SK-N-SH treated with all-trans-retinoic acid at 6 μM for 48 hours (cell line): ENCODE measurements around the gene RBM17.
"Not testable (repeated sequence)": the region's sequence is repeated elsewhere in the genome, so short reads cannot be mapped to it uniquely, and the experiment has no call there.

Experiments
- ATAC-seq: fragments of 200-7000 bp; cut with Tn5 transposase; 3 replicates; pipeline ENCODE4 v1.9.1; 2020; ENCODE audit warnings: mild to moderate bottlenecking, moderate library complexity
- ARNTL ChIP-seq: fragments of 450-650 bp; formaldehyde crosslinking; IDR thresholded peaks from 2 replicates; pipeline ENCODE4 v1.5.0; 2020; ENCODE audit warnings: low read depth, mild to moderate bottlenecking, moderate library complexity, borderline replicate concordance
- BACH2 ChIP-seq: fragments of 250-450 bp; sonication (Bioruptor Pico); IDR thresholded peaks from 2 replicates; pipeline ENCODE4 v1.9.0; 2021; ENCODE audit warnings: mild to moderate bottlenecking, borderline replicate concordance
- CREB5 ChIP-seq: fragments of 250-450 bp; sonication (Bioruptor Pico); IDR thresholded peaks from 2 replicates; pipeline ENCODE4 v1.5.1; 2020; ENCODE audit warnings: low read depth, mild to moderate bottlenecking, moderate library complexity
- CSDC2 ChIP-seq: fragments of 250-450 bp; sonication (Bioruptor Pico); IDR thresholded peaks from 2 replicates; pipeline ENCODE4 v1.5.0; 2020; ENCODE audit warnings: mild to moderate bottlenecking, moderate library complexity
- GLIS3 ChIP-seq: fragments of 250-450 bp; sonication (Bioruptor Pico); IDR thresholded peaks from 2 replicates; pipeline ENCODE4 v1.5.0; 2020; ENCODE audit warnings: mild to moderate bottlenecking, moderate library complexity
- ISL1 ChIP-seq: fragments of 250-450 bp; sonication (Bioruptor Pico); IDR thresholded peaks from 2 replicates; pipeline ENCODE4 v2.1.2; 2022; ENCODE audit warnings: mild to moderate bottlenecking, moderate library complexity
- OSR1 ChIP-seq: fragments of 250-450 bp; sonication (Bioruptor Pico); IDR thresholded peaks from 2 replicates; pipeline ENCODE4 v1.8.0; 2022; ENCODE audit warnings: moderate library complexity, mild to moderate bottlenecking, inconsistent platforms
- POU6F1 ChIP-seq: fragments of 250-450 bp; sonication (Bioruptor Pico); IDR thresholded peaks from 2 replicates; pipeline ENCODE4 v1.8.0; 2021; ENCODE audit warnings: low read depth, mild to moderate bottlenecking, moderate library complexity, borderline replicate concordance
- RARB ChIP-seq: fragments of 250-450 bp; sonication (Bioruptor Pico); IDR thresholded peaks from 2 replicates; pipeline ENCODE4 v1.8.0; 2021; ENCODE audit warnings: mild to moderate bottlenecking, moderate library complexity
- SNAI2 ChIP-seq: fragments of 250-450 bp; sonication (Bioruptor Pico); IDR thresholded peaks from 2 replicates; pipeline ENCODE4 v1.5.0; 2020; ENCODE audit warnings: mild to moderate bottlenecking, moderate library complexity
- TCF4 ChIP-seq: fragments of 250-450 bp; sonication (Bioruptor Pico); IDR thresholded peaks from 2 replicates; pipeline ENCODE4 v1.8.0; 2021; ENCODE audit warnings: mild to moderate bottlenecking, moderate library complexity, borderline replicate concordance
- TOX ChIP-seq: fragments of 250-450 bp; sonication (Bioruptor Pico); IDR thresholded peaks from 2 replicates; pipeline ENCODE4 v1.8.0; 2021; ENCODE audit warnings: mild to moderate bottlenecking, moderate library complexity, borderline replicate concordance
- TSHZ2 ChIP-seq: fragments of 250-450 bp; sonication (Bioruptor Pico); IDR thresholded peaks from 2 replicates; pipeline ENCODE4 v1.5.0; 2020; ENCODE audit warnings: mild to moderate bottlenecking, moderate library complexity
- ZC3H10 ChIP-seq: fragments of 250-450 bp; sonication (Bioruptor Pico); IDR thresholded peaks from 2 replicates; pipeline ENCODE4 v1.5.1; 2021; ENCODE audit warnings: mild to moderate bottlenecking, moderate library complexity
- ZFP3 ChIP-seq: fragments of 250-450 bp; sonication (Bioruptor Pico); IDR thresholded peaks from 2 replicates; pipeline ENCODE4 v1.5.0; 2020; ENCODE audit warnings: mild to moderate bottlenecking, moderate library complexity
- ZFP30 ChIP-seq: fragments of 450-650 bp; formaldehyde crosslinking; IDR thresholded peaks from 2 replicates; pipeline ENCODE4 v1.5.0; 2022; ENCODE audit warnings: mild to moderate bottlenecking, moderate library complexity
- ZNF565 ChIP-seq: fragments of 450-650 bp; formaldehyde crosslinking; conservative IDR thresholded peaks from 2 replicates; pipeline ENCODE4 v1.5.0; 2020; ENCODE audit warnings: low read depth, mild to moderate bottlenecking, moderate library complexity
- ZNF70 ChIP-seq: fragments of 450-650 bp; formaldehyde crosslinking; IDR thresholded peaks from 2 replicates; pipeline ENCODE4 v1.5.0; 2020; ENCODE audit warnings: mild to moderate bottlenecking, moderate library complexity
- ZNF8 ChIP-seq: fragments of 450-650 bp; formaldehyde crosslinking; IDR thresholded peaks from 2 replicates; pipeline ENCODE4 v1.5.0; 2020; ENCODE audit warnings: mild to moderate bottlenecking, moderate library complexity
- TF ChIP-seq, protein P1 (sequence below): fragments of 250-450 bp; sonication (Bioruptor Pico); IDR thresholded peaks from 2 replicates; pipeline ENCODE4 v1.5.1; 2021; ENCODE audit warnings: mild to moderate bottlenecking, moderate library complexity
- TF ChIP-seq, protein P2 (sequence below): fragments of 250-450 bp; sonication (Bioruptor Pico); IDR thresholded peaks from 2 replicates; pipeline ENCODE4 v1.8.0; 2020; ENCODE audit warnings: mild to moderate bottlenecking, moderate library complexity, borderline replicate concordance

The RBM17 gene

DNA sequence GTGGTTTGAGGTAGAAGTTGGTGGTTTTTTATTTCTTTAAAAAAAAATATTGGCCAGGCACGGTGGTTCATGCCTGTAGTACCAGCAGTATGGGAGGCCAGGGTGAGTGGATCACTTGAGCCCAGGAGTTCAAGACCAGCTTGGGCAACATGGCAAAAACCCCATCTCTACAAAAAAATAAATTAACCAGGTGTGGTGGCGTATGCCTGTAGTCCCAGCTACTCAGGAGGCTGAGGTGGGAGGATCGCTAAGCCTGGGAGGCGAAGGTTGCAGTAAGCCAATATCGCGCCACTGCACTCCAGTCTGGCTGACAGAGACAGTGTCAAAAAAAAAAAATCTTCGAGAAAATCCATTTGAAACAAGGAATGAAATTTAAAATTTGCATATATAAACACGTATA is 27.8 kb upstream of the RBM17 start (continued):
- TF ChIP-seq CREB5 (CRISPR knock-in tag) = no peak

GRCh38 chr10:6062101-6062771 is 26.6 kb upstream of the RBM17 start, which contains the start of gene IL2RA:
IL2RA (minus strand) TSS chr10:6062367; CDS start chr10:6062151, 216 bp downstream.
- no peak for TF ChIP-seq ZFP3
- TF ChIP-seq ISL1 = no peak

GRCh38 chr10:6064119-6064518 is 24.7 kb upstream of the RBM17 start:
- TF ChIP-seq SNAI2 (no peak), ZFP3 (no peak), CSDC2 (CRISPR knock-in tag) (no peak), ZNF565 (CRISPR knock-in tag) (no peak), BACH2 (no peak), GLIS3 (no peak), CREB5 (CRISPR knock-in tag) (no peak), ARNTL (CRISPR knock-in tag) (no peak), OSR1 (CRISPR knock-in tag) (no peak), ZNF70 (no peak), ZNF8 (CRISPR knock-in tag) (no peak), TSHZ2 (CRISPR knock-in tag) (no peak), ZFP30 (CRISPR knock-in tag) (no peak), RARB (CRISPR knock-in tag) (no peak), ZC3H10 (CRISPR knock-in tag) (no peak), TOX (no peak), TCF4 (CRISPR knock-in tag) (no peak), POU6F1 (CRISPR knock-in tag) (no peak)
- TF ChIP-seq, protein P1, sequence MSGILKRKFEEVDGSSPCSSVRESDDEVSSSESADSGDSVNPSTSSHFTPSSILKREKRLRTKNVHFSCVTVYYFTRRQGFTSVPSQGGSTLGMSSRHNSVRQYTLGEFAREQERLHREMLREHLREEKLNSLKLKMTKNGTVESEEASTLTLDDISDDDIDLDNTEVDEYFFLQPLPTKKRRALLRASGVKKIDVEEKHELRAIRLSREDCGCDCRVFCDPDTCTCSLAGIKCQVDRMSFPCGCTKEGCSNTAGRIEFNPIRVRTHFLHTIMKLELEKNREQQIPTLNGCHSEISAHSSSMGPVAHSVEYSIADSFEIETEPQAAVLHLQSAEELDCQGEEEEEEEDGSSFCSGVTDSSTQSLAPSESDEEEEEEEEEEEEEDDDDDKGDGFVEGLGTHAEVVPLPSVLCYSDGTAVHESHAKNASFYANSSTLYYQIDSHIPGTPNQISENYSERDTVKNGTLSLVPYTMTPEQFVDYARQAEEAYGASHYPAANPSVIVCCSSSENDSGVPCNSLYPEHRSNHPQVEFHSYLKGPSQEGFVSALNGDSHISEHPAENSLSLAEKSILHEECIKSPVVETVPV = no peak
- TF ChIP-seq, protein P2, sequence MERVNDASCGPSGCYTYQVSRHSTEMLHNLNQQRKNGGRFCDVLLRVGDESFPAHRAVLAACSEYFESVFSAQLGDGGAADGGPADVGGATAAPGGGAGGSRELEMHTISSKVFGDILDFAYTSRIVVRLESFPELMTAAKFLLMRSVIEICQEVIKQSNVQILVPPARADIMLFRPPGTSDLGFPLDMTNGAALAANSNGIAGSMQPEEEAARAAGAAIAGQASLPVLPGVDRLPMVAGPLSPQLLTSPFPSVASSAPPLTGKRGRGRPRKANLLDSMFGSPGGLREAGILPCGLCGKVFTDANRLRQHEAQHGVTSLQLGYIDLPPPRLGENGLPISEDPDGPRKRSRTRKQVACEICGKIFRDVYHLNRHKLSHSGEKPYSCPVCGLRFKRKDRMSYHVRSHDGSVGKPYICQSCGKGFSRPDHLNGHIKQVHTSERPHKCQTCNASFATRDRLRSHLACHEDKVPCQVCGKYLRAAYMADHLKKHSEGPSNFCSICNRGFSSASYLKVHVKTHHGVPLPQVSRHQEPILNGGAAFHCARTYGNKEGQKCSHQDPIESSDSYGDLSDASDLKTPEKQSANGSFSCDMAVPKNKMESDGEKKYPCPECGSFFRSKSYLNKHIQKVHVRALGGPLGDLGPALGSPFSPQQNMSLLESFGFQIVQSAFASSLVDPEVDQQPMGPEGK (CRISPR knock-in tag) = no peak
- ATAC-seq = no peak

More at GRCh38 chr10:6062101-6062771, 26.6 kb upstream of the RBM17 start, which contains the start of gene IL2RA:
- no peak for ATAC-seq

DNA sequence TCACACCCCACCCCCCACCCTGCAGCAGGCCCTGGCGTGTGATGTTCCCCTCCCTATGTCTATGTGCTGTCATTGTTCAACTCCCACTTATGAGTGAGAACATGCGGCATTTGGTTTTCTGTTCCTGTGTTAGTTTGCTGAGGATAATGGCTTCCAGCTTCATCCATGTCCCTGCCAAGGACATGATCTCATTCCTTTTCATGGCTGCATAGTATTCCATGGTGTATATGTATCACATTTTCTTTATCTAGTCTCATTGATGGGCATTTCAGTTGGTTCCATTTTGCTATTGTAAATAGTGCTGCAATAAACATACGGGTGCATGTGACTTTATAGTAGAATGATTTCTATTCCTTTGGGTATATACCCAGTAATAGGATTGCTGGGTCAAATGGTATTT is 24.1 kb upstream of the RBM17 start:
- not testable (repeated sequence) for ATAC-seq
